ENCODE data around the gene KRT76.

The KRT76 gene

GRCh38 chr12:52776913-52777395 is at the start of gene KRT76:
Gene KRT76, minus strand, starts transcription at chr12:52777345. Its CDS starts 54 bp downstream, at chr12:52777291.
- TF ChIP-seq CTCF (IDR thresholded peaks at IDR 0.05): no peak
- no peak for DNase-seq (ENCODE audit: low spot score)
- Histone ChIP-seq H3K27ac (no peak within 1 kb of the TSS), H3K4me3 (no peak within 1 kb of the TSS)

DNA sequence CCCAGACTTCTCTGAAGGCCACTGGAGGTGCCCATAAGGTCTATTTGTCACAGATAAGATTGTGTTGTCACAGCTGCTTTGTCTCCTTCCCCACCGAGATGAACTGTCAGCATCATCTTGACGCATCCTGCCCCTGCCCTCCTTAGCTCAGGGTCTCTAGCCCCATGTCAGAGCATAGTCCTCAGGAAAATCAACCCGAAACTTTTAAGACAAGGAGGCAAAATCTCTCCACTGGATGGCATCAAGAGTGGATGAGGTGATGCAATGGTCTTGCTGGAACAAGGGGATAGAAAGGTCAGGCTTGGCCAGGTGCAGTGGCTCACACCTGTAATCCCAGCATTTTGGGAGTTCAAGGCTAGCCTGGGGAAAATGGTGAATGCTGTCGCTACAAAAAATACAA is 48.8 kb upstream of the KRT76 start:
- Histone ChIP-seq H3K27ac (no peak overlapping the region), H3K4me3 (no peak overlapping the region)
- no peak for DNase-seq (ENCODE audit: low spot score)
- TF ChIP-seq CTCF (IDR thresholded peaks at IDR 0.05): no peak

DNA sequence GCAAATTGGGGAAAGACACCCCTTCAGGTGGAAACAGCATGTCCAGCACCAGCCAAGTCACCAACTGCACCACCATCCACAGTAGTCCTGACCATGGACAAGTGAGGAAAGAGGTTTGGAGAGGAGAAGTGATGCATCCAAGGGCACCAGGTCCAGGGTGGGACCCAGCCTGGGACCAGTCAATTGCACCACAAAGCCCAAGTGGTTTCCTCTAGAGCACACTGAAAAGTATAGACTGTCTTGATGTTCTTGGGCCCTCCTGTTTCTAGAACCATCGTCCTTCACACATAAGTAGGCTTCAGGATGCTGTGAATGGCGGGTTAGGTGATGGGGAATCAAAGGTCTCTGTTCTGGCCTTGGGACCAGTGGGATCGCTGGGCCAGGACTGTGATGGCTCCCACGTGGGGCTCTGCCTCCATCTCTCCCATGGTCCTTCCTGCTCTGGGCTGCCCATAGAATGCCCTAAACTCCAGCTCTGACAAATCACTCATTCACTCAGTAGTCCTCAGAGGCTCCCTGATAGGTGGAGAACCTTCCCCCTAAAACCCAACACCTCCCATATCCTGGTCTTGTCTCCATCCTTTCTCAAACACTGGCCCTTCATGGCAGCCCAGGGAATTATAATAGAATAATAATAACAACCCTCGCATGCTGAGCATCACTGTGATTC is 47.7 kb upstream of the KRT76 start:
- H3K27ac ChIP-seq: no peak overlapping the region
- H3K4me3 ChIP-seq: no peak overlapping the region
- TF ChIP-seq CTCF (IDR thresholded peaks at IDR 0.05): no peak
- DNase-seq (ENCODE audit: low spot score): no peak

DNA sequence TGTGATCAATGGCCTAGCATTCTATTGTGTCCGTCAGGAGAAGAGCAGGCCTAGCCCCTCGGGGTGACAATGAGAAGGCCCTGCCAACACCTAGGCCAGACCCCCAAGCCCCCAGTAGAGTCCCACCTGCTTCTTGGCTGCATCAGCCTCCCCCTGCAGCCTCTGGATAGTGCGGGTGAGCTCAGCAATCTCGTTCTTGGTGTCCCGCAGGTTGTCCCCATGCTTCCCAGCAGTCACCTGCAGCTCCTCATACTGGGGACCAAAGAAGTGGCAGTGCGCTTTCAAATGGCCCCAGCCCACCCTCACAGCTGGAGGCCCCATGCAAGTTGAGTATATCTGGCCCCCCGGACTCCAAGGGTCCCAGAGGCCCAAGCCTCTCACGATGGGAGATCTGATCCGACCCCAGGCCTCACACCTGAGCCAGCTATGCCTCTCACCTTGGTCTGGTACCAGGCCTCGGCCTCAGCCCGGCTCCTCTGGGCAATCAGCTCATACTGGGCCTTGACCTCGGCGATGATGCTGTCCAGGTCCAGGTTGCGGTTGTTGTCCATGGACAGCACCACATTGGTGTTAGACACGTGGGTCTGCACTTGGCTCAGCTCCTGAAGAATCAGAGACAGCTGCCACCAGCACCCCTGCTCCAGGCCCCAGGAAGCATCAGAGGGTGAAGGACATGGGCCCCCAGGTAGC is 46.8 kb upstream of the KRT76 start:
- no peak overlapping the region for H3K4me3 ChIP-seq
- no peak for TF ChIP-seq CTCF (IDR thresholded peaks at IDR 0.05)
- DNase-seq (ENCODE audit: low spot score): no peak
- H3K27ac ChIP-seq: no peak overlapping the region

DNA sequence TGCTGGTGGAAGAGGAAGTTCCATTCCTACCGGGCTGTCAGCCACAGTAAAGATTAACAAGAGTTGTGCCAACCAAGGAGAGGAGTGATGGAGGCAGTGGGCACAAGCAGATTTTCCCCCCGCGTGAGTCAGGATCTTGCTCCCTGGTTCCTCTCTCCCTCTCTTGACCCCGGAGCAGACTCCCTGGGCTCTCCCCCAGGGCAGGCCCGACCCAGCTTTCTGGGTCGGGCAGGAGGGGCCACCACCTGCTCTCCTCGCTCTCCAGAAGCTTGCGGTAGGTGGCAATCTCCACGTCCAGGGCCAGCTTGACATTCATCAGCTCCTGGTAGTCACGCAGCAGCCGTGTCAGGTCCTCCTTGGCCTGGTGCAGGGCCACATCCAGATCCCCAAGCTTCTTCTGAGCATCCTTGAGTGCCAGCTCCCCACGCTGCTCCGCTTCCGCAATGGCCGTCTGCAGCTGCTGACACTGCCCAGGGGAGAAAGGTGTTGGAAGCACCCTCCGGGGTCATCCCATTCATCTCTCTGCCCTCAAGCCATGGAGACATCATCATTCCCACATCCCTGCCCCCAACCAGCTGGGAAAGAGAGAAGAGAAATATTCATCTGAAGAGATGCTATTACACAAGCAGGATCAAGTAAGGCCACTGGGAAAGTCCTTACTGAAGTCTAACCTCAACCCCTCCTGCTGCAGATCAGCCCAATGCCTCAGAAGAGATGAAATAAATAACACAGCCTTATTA is 45.8 kb upstream of the KRT76 start:
- DNase-seq (ENCODE audit: low spot score): no peak
- no peak overlapping the region for H3K27ac ChIP-seq

More for the DNA sequence above, 45.8 kb upstream of the KRT76 start:
- no peak overlapping the region for H3K4me3 ChIP-seq
- no peak for TF ChIP-seq CTCF (IDR thresholded peaks at IDR 0.05)
